Measurements from ENCODE around the gene ACYP2. TPM values are rescaled to one million over a fixed set of nuclear protein-coding genes. Genes with fewer than 3 reads are reported as not detected.

ACYP2 gene
- total and polyA plus RNA-seq, 2 donors (not counting 1 experiment from before 2014, with no cell fraction given) = 14.0 to 17.2 TPM

DNA sequence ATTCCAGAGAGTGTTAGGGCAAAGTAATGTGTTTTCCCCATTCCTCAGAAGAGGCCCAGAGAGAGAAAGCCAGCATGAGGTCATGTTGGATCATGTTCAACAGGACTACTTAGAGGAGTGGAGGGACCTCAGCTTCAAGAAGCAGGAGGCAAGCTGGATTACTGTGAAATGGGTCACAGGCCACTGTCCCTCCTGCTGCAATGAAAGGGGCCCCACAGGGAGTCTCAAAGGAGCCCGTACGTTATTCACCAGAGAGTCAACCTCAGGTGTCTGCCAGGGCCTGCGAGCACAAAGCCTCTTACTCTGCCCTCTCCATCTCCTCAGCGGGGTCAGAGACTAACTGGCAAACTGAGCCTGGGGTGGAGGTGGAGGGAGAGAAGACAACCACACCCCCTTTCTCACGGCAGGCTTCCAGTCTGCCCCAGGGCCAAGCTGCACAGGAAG lies 27.2 kb upstream of the ACYP2 start:
- no peak overlapping the region for H2AFZ ChIP-seq (ENCODE audit: insufficient read depth, low read depth, low read length, poor library complexity, severe bottlenecking)
- WGBS (ENCODE audit: insufficient coverage) = no CpG with 5 or more reads among the region's 5 CpGs
- ChIA-PET POLR2A (interaction anchor here (0.9 kb wide), 1 partner anchor 18 kb away, joined by 3 read pairs; no protein-coding TSS in a partner anchor), CTCF (interaction anchor here (1.2 kb wide), 1 partner anchor 28 kb away, joined by 3 read pairs; no protein-coding TSS in a partner anchor)
- intact Hi-C loops (cut with micrococcal nuclease) = no loop called here
- no peak overlapping the region for H3K4me2 ChIP-seq (replicated peaks; ENCODE audit: low read depth, low read length, poor library complexity, severe bottlenecking)
- no peaks in the 10 kb centered on the region for H3K9me3 ChIP-seq (ENCODE audit: control extremely low read depth in 1 of 3, control insufficient read depth in 2 of 3, insufficient read depth in 1 of 3, low read length in 2 of 3)
- Mint-ChIP-seq H3K27me3 (no peaks in the 10 kb centered on the region), H3K4me3 (no peak overlapping the region), H3K4me1 (peaks cover 43% of the 10 kb centered on the region), H3K9me3 (ENCODE audit: insufficient read depth) (no peaks in the 10 kb centered on the region), H3K27ac (no peak overlapping the region)
- TF ChIP-seq, protein P1, sequence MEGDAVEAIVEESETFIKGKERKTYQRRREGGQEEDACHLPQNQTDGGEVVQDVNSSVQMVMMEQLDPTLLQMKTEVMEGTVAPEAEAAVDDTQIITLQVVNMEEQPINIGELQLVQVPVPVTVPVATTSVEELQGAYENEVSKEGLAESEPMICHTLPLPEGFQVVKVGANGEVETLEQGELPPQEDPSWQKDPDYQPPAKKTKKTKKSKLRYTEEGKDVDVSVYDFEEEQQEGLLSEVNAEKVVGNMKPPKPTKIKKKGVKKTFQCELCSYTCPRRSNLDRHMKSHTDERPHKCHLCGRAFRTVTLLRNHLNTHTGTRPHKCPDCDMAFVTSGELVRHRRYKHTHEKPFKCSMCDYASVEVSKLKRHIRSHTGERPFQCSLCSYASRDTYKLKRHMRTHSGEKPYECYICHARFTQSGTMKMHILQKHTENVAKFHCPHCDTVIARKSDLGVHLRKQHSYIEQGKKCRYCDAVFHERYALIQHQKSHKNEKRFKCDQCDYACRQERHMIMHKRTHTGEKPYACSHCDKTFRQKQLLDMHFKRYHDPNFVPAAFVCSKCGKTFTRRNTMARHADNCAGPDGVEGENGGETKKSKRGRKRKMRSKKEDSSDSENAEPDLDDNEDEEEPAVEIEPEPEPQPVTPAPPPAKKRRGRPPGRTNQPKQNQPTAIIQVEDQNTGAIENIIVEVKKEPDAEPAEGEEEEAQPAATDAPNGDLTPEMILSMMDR (IDR thresholded peaks at IDR 0.05) = no peak
- H4K20me1 ChIP-seq (ENCODE audit: control insufficient read depth, insufficient read depth, low read length, poor library complexity, severe bottlenecking) = no peaks in the 10 kb centered on the region
- H3K27me3 ChIP-seq (replicated peaks in 1 of 4; ENCODE audit: control extremely low read depth in 1 of 4, control insufficient read depth in 3 of 4, insufficient read depth in 4 of 4, low read length in 3 of 4) = no peaks in the 10 kb centered on the region
- H3K9ac ChIP-seq (ENCODE audit: low read length) = no peak overlapping the region
- peaks cover 22 to 23% of the 10 kb centered on the region in 2 donors for H3K4me1 ChIP-seq (ENCODE audit: control insufficient read depth in 2 of 2, insufficient read depth in 2 of 2, low read length in 2 of 2)
- no peak for ATAC-seq (ENCODE audit: low read depth)
- no peak for DNase-seq
- H3K36me3 ChIP-seq (replicated peaks in 1 of 2; ENCODE audit: control extremely low read depth in 1 of 2, control insufficient read depth in 1 of 2, extremely low read depth in 1 of 2, insufficient read depth in 2 of 2, low read length in 1 of 2) = no peaks in the 10 kb centered on the region
- H3K4me3 ChIP-seq (ENCODE audit: control extremely low read depth in 1 of 5, extremely low read depth in 1 of 5, insufficient read depth in 1 of 5, low read depth in 2 of 5, low read length in 4 of 5) = no peak overlapping the region
- H3K79me2 ChIP-seq (ENCODE audit: control insufficient read depth, insufficient read depth, low read length) = peaks cover 2% of the 10 kb centered on the region
- H3K27ac ChIP-seq (ENCODE audit: low read length in 2 of 2) = no peak overlapping the region

DNA sequence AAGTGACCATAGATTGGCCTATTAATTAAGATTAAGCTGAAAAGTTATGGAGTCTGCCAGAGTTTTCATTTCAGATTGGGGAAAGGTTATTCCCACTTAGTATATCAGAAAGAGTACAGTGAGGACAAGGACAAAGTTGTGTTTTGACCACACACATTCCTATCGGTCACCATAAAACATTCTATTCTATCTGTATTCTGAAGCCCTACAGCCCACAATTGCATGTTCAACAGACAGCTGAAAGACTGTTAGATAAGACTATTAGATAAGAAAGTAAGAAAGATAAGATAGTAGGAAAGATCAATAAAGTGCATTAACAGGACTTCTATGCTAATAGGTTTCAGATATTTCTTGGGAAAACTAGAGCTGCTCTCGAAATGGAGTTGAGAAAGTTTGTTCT lies 26.7 kb upstream of the ACYP2 start:
- Histone ChIP-seq H4K20me1 (ENCODE audit: control insufficient read depth, insufficient read depth, low read length, poor library complexity, severe bottlenecking) (no peaks in the 10 kb centered on the region), H3K4me1 (ENCODE audit: control insufficient read depth in 2 of 2, insufficient read depth in 2 of 2, low read length in 2 of 2) (peaks cover 28% of the 10 kb centered on the region in 2 donors), H3K4me3 (ENCODE audit: control extremely low read depth in 1 of 5, extremely low read depth in 1 of 5, insufficient read depth in 1 of 5, low read depth in 2 of 5, low read length in 4 of 5) (no peak overlapping the region), H3K36me3 (replicated peaks in 1 of 2; ENCODE audit: control extremely low read depth in 1 of 2, control insufficient read depth in 1 of 2, extremely low read depth in 1 of 2, insufficient read depth in 2 of 2, low read length in 1 of 2) (no peaks in the 10 kb centered on the region), H3K27ac (ENCODE audit: low read length in 2 of 2) (no peak overlapping the region), H2AFZ (ENCODE audit: insufficient read depth, low read depth, low read length, poor library complexity, severe bottlenecking) (no peak overlapping the region), H3K27me3 (replicated peaks in 1 of 4; ENCODE audit: control extremely low read depth in 1 of 4, control insufficient read depth in 3 of 4, insufficient read depth in 4 of 4, low read length in 3 of 4) (no peaks in the 10 kb centered on the region), H3K9ac (ENCODE audit: low read length) (no peak overlapping the region), H3K79me2 (ENCODE audit: control insufficient read depth, insufficient read depth, low read length) (peaks cover 2% of the 10 kb centered on the region), H3K4me2 (replicated peaks; ENCODE audit: low read depth, low read length, poor library complexity, severe bottlenecking) (no peak overlapping the region), H3K9me3 (ENCODE audit: control extremely low read depth in 1 of 3, control insufficient read depth in 2 of 3, insufficient read depth in 1 of 3, low read length in 2 of 3) (peaks cover 0 to 4% (median 2%) of the 10 kb centered on the region in 3 donors)
- ChIA-PET POLR2A (interaction anchor here (0.9 kb wide), 1 partner anchor 18 kb away, joined by 3 read pairs; no protein-coding TSS in a partner anchor), CTCF (interaction anchor here (1.2 kb wide), 1 partner anchor 27 kb away, joined by 3 read pairs; no protein-coding TSS in a partner anchor)
- Mint-ChIP-seq H3K4me3 (no peak overlapping the region), H3K27me3 (no peaks in the 10 kb centered on the region), H3K27ac (no peak overlapping the region), H3K9me3 (ENCODE audit: insufficient read depth) (no peaks in the 10 kb centered on the region), H3K4me1 (peaks cover 47% of the 10 kb centered on the region)
- no CpG with 5 or more reads among the region's 2 CpGs for WGBS (ENCODE audit: insufficient coverage)
- intact Hi-C loops (cut with micrococcal nuclease) = no loop called here
- no peak for TF ChIP-seq EZH2 (IDR thresholded peaks at IDR 0.05; ENCODE audit: borderline replicate concordance, insufficient read depth, low read depth, low read length, poor library complexity, severe bottlenecking)
- TF ChIP-seq, protein P1 (IDR thresholded peaks at IDR 0.05) = no peak
- ATAC-seq (ENCODE audit: low read depth) = no peak
- no peak for DNase-seq
